Measurements from ENCODE around the gene SORT1. TPM values are rescaled to one million over a fixed set of nuclear protein-coding genes. Genes with fewer than 3 reads are reported as not detected.
A peak's percentile ranks its signal among the peaks of the same experiment; 100 is the strongest.

SORT1 gene
- total RNA-seq, 6 experiments from 2014 or later: 3.2 to 30.3 (median 13.7) TPM

GRCh38 chr1:109319114-109319513 lies 78.6 kb downstream of the SORT1 start:
- Histone ChIP-seq H3K36me3 (peaks cover 0 to 23% (median 1%) of the 10 kb centered on the region in 4 donors), H3K4me3 (no peak overlapping the region), H3K9me3 (no peaks in the 10 kb centered on the region), H3K27me3 (no peaks in the 10 kb centered on the region), H3K4me1 (no peaks in the 10 kb centered on the region), H3K27ac (no peak overlapping the region)
- WGBS (ENCODE audit: insufficient coverage, low coverage, low lambda C conversion rate, missing lambda C conversion rate): 73% methylated on average over 3 of the region's 3 CpGs
- no peak for TF ChIP-seq POLR2A (IDR thresholded peaks at IDR 0.05)
- TF ChIP-seq CTCF (IDR thresholded peaks at IDR 0.05): no peak
- intact Hi-C loops (cut with DNase I): no loop called here
- peak in 1 of 3 donors; percentile 8 for DNase-seq
- no peak for ATAC-seq

GRCh38 chr1:109316506-109316905 lies 81.2 kb downstream of the SORT1 start:
- Histone ChIP-seq H3K36me3 (peaks cover 0 to 4% (median 1%) of the 10 kb centered on the region in 4 donors), H3K4me1 (peaks cover 0 to 14% (median 0%) of the 10 kb centered on the region in 4 donors), H3K4me3 (no peak overlapping the region), H3K27ac (no peak overlapping the region), H3K27me3 (no peaks in the 10 kb centered on the region), H3K9me3 (no peaks in the 10 kb centered on the region)
- no peak for TF ChIP-seq CTCF (IDR thresholded peaks at IDR 0.05)
- TF ChIP-seq POLR2A (IDR thresholded peaks at IDR 0.05): no peak
- 100% methylated on average over 1 of the region's 1 CpG for WGBS (ENCODE audit: insufficient coverage, low coverage, low lambda C conversion rate, missing lambda C conversion rate)
- intact Hi-C loops (cut with DNase I): no loop called here
- DNase-seq (no peak), ATAC-seq (no peak)

- H3K4me3 ChIP-seq: no peak overlapping the region
- TF ChIP-seq POLR2A (IDR thresholded peaks at IDR 0.05) (no peak), CTCF (IDR thresholded peaks at IDR 0.05) (no peak)
- ATAC-seq (no peak), DNase-seq (no peak)
- H3K27ac ChIP-seq: no peak overlapping the region
- H3K4me1 ChIP-seq: peaks cover 0 to 14% (median 0%) of the 10 kb centered on the region in 4 donors
- H3K27me3 ChIP-seq: no peaks in the 10 kb centered on the region
- H3K36me3 ChIP-seq: no peaks in the 10 kb centered on the region
- 83% methylated on average over 1 of the region's 4 CpGs for WGBS (ENCODE audit: insufficient coverage, low coverage, low lambda C conversion rate, missing lambda C conversion rate)
- intact Hi-C loops (cut with DNase I): no loop called here
- no peaks in the 10 kb centered on the region for H3K9me3 ChIP-seq
Measured at GRCh38 chr1:109315288-109315687, 82.4 kb downstream of the SORT1 start.

GRCh38 chr1:109314795-109315194 lies 82.9 kb downstream of the SORT1 start:
- no peak for DNase-seq
- peaks cover 0 to 18% (median 0%) of the 10 kb centered on the region in 4 donors for H3K4me1 ChIP-seq
- intact Hi-C loops (cut with DNase I): no loop called here
- H3K4me3 ChIP-seq: no peak overlapping the region
- WGBS (ENCODE audit: insufficient coverage, low coverage, low lambda C conversion rate, missing lambda C conversion rate): no CpG with 5 or more reads among the region's 1 CpG
- H3K27ac ChIP-seq: no peak overlapping the region
- TF ChIP-seq CTCF (IDR thresholded peaks at IDR 0.05) (no peak), POLR2A (IDR thresholded peaks at IDR 0.05) (no peak)
- ATAC-seq: no peak
- H3K36me3 ChIP-seq: no peaks in the 10 kb centered on the region
- H3K9me3 ChIP-seq: no peaks in the 10 kb centered on the region
- H3K27me3 ChIP-seq: no peaks in the 10 kb centered on the region
